Suprapubic skin (tissue), 4 donors: ENCODE results near the gene JUP. TPM values are rescaled to one million over a fixed set of nuclear protein-coding genes. Genes with fewer than 3 reads are reported as not detected.

Experiments used
- DNase-seq, 2 donors: peaks; one replicate each; pipeline ENCODE4 v3.0.0-alpha.2; 2019; ENCODE audit warnings: low spot score in 2 of 2
- H3K27ac ChIP-seq: fragments of 200-600 bp; sonication (generic); one replicate; pipeline ENCODE4 v1.5.1; 2019
- H3K27me3 ChIP-seq: fragments of 200-600 bp; sonication (generic); one replicate; pipeline ENCODE4 v1.5.1; 2019
- H3K36me3 ChIP-seq: fragments of 200-600 bp; sonication (generic); one replicate; pipeline ENCODE4 v1.5.1; 2019
- H3K4me1 ChIP-seq: fragments of 200-600 bp; sonication (generic); one replicate; pipeline ENCODE4 v1.5.1; 2019
- H3K4me3 ChIP-seq: fragments of 200-600 bp; sonication (generic); one replicate; pipeline ENCODE4 v1.5.1; 2019; ENCODE audit warnings: mild to moderate bottlenecking
- H3K9me3 ChIP-seq: fragments of 200-600 bp; sonication (generic); one replicate; pipeline ENCODE4 v1.5.1; 2019
- CTCF ChIP-seq, 2 donors: fragments of 200-600 bp in 1 of 2; fragments of 450-650 bp in 1 of 2; sonication (generic) in 1 of 2; IDR thresholded peaks; one replicate each; pipeline ENCODE4 v1.5.1; 2016 to 2019; ENCODE audit warnings: antibody characterized with exemption in 2 of 2, mild to moderate bottlenecking in 1 of 2, moderate library complexity in 1 of 2
- EP300 ChIP-seq: sonication (generic); formaldehyde crosslinking; IDR thresholded peaks from one replicate; pipeline ENCODE4 v1.6.1; 2017; ENCODE audit warnings: antibody characterized with exemption
- POLR2A ChIP-seq, 2 donors: fragments of 450-650 bp; IDR thresholded peaks; one replicate each; pipeline ENCODE4 v1.6.1; 2017; ENCODE audit warnings: antibody characterized with exemption in 2 of 2, mild to moderate bottlenecking in 2 of 2, moderate library complexity in 2 of 2
- POLR2AphosphoS5 ChIP-seq, 3 donors: sonication (generic); formaldehyde crosslinking; IDR thresholded peaks; one replicate each; pipeline ENCODE4 v1.6.1; 2017; ENCODE audit warnings: antibody characterized with exemption in 3 of 3
- WGBS: methylation state at CpG from one replicate; pipeline ENCODE4 v1.1.5; 2018; 5-methylcytosine and 5-hydroxymethylcytosine counted together
- total RNA-seq, 4 donors: library from RNA; depleted of rRNA; stranded (reverse); fragments of >200 nt; gene quantifications; one replicate each; pipeline ENCODE4 v1.1.0, GENCODE V29; 2016

The JUP gene
- total RNA-seq, 4 donors from 2014 or later = 1,107 to 2,369 (median 1,992) TPM

DNA sequence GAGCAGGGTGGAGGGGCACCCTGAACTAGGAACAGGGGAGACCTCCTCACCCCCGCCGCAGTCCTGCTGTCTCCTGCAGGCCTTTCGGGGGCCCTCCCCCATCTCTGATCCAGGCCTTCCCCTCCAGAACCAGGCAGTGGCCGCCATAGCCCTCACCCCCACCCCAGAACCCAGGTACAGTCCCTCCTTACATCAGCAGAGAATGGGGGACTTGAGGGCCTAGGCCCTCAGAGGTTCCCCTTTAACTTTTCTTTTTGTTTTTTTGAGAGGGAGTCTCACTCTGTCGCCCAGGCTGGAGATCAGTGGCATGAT lies 47.8 kb downstream of the JUP start:
- DNase-seq = no peak
- WGBS = 91% methylated on average over 5 of the region's 5 CpGs

DNA sequence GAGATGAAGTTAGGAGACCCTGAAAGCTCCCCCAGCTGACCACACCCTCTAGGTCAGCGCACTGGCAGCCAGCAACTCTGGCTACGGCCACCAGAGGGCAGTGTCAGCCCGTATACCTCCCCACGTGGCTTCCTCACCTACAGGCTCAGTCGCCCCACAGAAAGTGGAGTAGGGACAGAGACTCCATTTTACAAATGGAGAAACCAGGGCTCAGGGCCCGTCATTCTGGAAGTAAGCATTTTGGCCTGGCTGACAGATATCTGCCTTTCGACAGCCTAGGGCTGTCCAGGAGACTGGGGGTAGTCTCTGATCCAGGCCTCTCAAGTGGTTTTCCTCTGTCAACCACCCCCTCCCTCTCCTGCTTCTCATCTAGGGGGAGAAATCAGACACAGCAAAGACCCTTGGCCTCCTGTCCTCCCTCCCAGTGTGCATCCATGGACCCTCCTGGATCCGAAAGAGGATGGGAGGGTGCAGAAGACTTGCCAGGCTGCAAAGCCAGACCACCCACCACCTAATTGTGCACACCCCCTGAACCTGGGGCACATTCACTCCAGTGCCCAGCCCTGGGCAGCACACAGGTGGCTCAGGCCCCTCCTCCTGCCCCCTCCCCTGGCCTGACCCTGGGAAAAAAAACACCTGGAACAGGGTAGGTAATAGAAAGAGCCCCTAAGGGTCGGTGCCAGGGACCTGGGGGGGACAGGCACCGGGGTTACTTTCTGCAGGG lies 48.3 kb downstream of the JUP start:
- DNase-seq = peak in 1 of 2 donors; percentile 86
- 32% methylated on average over 9 of the region's 10 CpGs for WGBS
- H3K27ac ChIP-seq = no peak overlapping the region
- H3K4me1 ChIP-seq = peaks cover 36% of the 10 kb centered on the region
- no peaks in the 10 kb centered on the region for H3K36me3 ChIP-seq
- H3K9me3 ChIP-seq = no peaks in the 10 kb centered on the region
- H3K4me3 ChIP-seq = no peak overlapping the region
- H3K27me3 ChIP-seq = peaks cover 46% of the 10 kb centered on the region
- TF ChIP-seq CTCF (IDR thresholded peaks at IDR 0.05) = peak; percentile 96 to 99
- no peak for TF ChIP-seq POLR2AphosphoS5 (IDR thresholded peaks at IDR 0.05)
- no peak for TF ChIP-seq EP300

More for the DNA sequence above, 47.8 kb downstream of the JUP start:
- Histone ChIP-seq H3K36me3 (no peaks in the 10 kb centered on the region), H3K27me3 (peaks cover 41% of the 10 kb centered on the region), H3K4me1 (peaks cover 31% of the 10 kb centered on the region), H3K27ac (no peak overlapping the region), H3K4me3 (no peak overlapping the region), H3K9me3 (no peaks in the 10 kb centered on the region)
- TF ChIP-seq POLR2A (IDR thresholded peaks at IDR 0.05) = no peak
- no peak for TF ChIP-seq CTCF (IDR thresholded peaks at IDR 0.05)
- no peak for TF ChIP-seq EP300
- TF ChIP-seq POLR2AphosphoS5 (IDR thresholded peaks at IDR 0.05) = no peak

GRCh38 chr17:41737680-41738023 lies 48.9 kb downstream of the JUP start:
- no peaks in the 10 kb centered on the region for H3K36me3 ChIP-seq
- H3K27me3 ChIP-seq = peaks cover 52% of the 10 kb centered on the region
- H3K9me3 ChIP-seq = no peaks in the 10 kb centered on the region
- H3K4me3 ChIP-seq = no peak overlapping the region
- no peak for TF ChIP-seq POLR2A (IDR thresholded peaks at IDR 0.05)
- TF ChIP-seq EP300 = no peak
- TF ChIP-seq CTCF (IDR thresholded peaks at IDR 0.05) = no peak
- TF ChIP-seq POLR2AphosphoS5 (IDR thresholded peaks at IDR 0.05) = no peak
- WGBS = 42% methylated on average over 5 of the region's 5 CpGs
- DNase-seq = no peak
- no peak overlapping the region for H3K27ac ChIP-seq
- peaks cover 36% of the 10 kb centered on the region for H3K4me1 ChIP-seq

- TF ChIP-seq EP300 (no peak), POLR2A (IDR thresholded peaks at IDR 0.05) (no peak), POLR2AphosphoS5 (IDR thresholded peaks at IDR 0.05) (no peak), CTCF (IDR thresholded peaks at IDR 0.05) (no peak)
- WGBS = 66% methylated on average over 16 of the region's 17 CpGs
- Histone ChIP-seq H3K4me3 (no peak overlapping the region), H3K27me3 (peaks cover 57% of the 10 kb centered on the region), H3K27ac (no peak overlapping the region), H3K4me1 (peaks cover 36% of the 10 kb centered on the region), H3K9me3 (no peaks in the 10 kb centered on the region), H3K36me3 (no peaks in the 10 kb centered on the region)
- no peak for DNase-seq
Observed at GRCh38 chr17:41736983-41737679, 49.4 kb downstream of the JUP start.

GRCh38 chr17:41735744-41736143 lies 50.8 kb downstream of the JUP start:
- no peak overlapping the region for H3K27ac ChIP-seq
- TF ChIP-seq POLR2A (IDR thresholded peaks at IDR 0.05) (no peak), EP300 (no peak), POLR2AphosphoS5 (IDR thresholded peaks at IDR 0.05) (no peak), CTCF (IDR thresholded peaks at IDR 0.05) (no peak)
- H3K9me3 ChIP-seq = no peaks in the 10 kb centered on the region
- no peaks in the 10 kb centered on the region for H3K36me3 ChIP-seq
- peaks cover 61% of the 10 kb centered on the region for H3K27me3 ChIP-seq
- no peak for DNase-seq
- peaks cover 36% of the 10 kb centered on the region for H3K4me1 ChIP-seq
- 90% methylated on average over 4 of the region's 4 CpGs for WGBS
- no peak overlapping the region for H3K4me3 ChIP-seq
